K562 (cell line): ENCODE measurements around the gene IFRD1.

Experiments
- MAFK ChIP-seq: IDR thresholded peaks from 2 replicates; pipeline ENCODE4 v1.6.1; 2011; ENCODE audit warnings: low read length, improper control_type of control experiment
- PCBP2 ChIP-seq: fragments of 200-400 bp; formaldehyde crosslinking; IDR thresholded peaks from 2 replicates; pipeline ENCODE4 v1.6.1; 2018; ENCODE audit warnings: low read length, low read depth, mild to moderate bottlenecking, moderate library complexity; ENCODE audit not compliant: poor library complexity, severe bottlenecking
- POLR2A ChIP-seq: fragments of 450-650 bp; conservative IDR thresholded peaks from 2 replicates; pipeline ENCODE4 v1.6.1; 2016
- PRPF4 ChIP-seq: fragments of 200-400 bp; formaldehyde crosslinking; IDR thresholded peaks from one replicate; pipeline ENCODE4 v1.6.1; 2017; ENCODE audit warnings: low read length, low read depth, mild to moderate bottlenecking; ENCODE audit not compliant: insufficient read depth, poor library complexity, severe bottlenecking
- YY1 ChIP-seq, 3 experiments: IDR thresholded peaks; 2 replicates each; pipeline ENCODE4 v1.6.1; 2011; ENCODE audit warnings: low read length in 2 of 3, mild to moderate bottlenecking in 2 of 3, moderate library complexity in 2 of 3, borderline replicate concordance in 1 of 3, control low read depth in 1 of 3, low read depth in 1 of 3; ENCODE audit not compliant: insufficient read depth in 3 of 3, insufficient replicate concordance in 2 of 3, control insufficient read depth in 1 of 3, insufficient read length in 1 of 3; ENCODE audit errors: extremely low read depth in 1 of 3
- ZNF232 ChIP-seq: sonication (generic); formaldehyde crosslinking; IDR thresholded peaks from 2 replicates; pipeline ENCODE4 v1.8.0; 2022; ENCODE audit warnings: mild to moderate bottlenecking, missing genetic modification reagents
- ZNF583 ChIP-seq: fragments of 250-450 bp; sonication (Bioruptor Pico); IDR thresholded peaks from 2 replicates; pipeline ENCODE4 v1.4.0; 2020
- TF ChIP-seq, protein P1 (sequence below): fragments of 450-650 bp; IDR thresholded peaks from 2 replicates; pipeline ENCODE4 v1.7.1; 2018; ENCODE audit warnings: mild to moderate bottlenecking, low read depth; ENCODE audit not compliant: partially characterized antibody
- TF ChIP-seq, protein P2 (sequence below): fragments of 250-450 bp; sonication (Bioruptor Pico); IDR thresholded peaks from 2 replicates; pipeline ENCODE4 v1.5.0; 2021

DNA sequence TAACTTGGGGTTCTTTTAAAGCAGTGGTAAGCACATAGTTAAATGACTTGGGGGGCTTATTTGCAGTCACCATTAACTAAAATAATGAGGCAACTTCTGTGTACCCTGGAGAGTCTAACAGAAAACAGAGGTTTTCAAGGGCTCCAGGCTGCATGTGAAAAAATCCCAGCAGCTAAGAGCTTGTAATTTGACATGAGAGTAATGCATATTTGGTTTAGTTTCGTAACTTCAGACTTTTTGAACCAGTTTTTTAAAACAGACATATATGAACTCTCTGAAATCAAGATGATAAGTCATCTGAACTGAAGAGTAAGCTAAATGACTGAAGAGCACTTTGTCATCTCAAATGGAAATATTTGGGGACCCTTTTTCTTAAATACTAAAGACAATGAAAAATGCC is 40.2 kb upstream of the IFRD1 start:
- TF ChIP-seq, protein P1, sequence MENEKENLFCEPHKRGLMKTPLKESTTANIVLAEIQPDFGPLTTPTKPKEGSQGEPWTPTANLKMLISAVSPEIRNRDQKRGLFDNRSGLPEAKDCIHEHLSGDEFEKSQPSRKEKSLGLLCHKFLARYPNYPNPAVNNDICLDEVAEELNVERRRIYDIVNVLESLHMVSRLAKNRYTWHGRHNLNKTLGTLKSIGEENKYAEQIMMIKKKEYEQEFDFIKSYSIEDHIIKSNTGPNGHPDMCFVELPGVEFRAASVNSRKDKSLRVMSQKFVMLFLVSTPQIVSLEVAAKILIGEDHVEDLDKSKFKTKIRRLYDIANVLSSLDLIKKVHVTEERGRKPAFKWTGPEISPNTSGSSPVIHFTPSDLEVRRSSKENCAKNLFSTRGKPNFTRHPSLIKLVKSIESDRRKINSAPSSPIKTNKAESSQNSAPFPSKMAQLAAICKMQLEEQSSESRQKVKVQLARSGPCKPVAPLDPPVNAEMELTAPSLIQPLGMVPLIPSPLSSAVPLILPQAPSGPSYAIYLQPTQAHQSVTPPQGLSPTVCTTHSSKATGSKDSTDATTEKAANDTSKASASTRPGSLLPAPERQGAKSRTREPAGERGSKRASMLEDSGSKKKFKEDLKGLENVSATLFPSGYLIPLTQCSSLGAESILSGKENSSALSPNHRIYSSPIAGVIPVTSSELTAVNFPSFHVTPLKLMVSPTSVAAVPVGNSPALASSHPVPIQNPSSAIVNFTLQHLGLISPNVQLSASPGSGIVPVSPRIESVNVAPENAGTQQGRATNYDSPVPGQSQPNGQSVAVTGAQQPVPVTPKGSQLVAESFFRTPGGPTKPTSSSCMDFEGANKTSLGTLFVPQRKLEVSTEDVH = no peak
- no peak for TF ChIP-seq PCBP2
- TF ChIP-seq, protein P2, sequence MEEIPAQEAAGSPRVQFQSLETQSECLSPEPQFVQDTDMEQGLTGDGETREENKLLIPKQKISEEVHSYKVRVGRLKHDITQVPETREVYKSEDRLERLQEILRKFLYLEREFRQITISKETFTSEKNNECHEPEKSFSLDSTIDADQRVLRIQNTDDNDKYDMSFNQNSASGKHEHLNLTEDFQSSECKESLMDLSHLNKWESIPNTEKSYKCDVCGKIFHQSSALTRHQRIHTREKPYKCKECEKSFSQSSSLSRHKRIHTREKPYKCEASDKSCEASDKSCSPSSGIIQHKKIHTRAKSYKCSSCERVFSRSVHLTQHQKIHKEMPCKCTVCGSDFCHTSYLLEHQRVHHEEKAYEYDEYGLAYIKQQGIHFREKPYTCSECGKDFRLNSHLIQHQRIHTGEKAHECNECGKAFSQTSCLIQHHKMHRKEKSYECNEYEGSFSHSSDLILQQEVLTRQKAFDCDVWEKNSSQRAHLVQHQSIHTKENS (CRISPR knock-in tag) = no peak
- TF ChIP-seq YY1 (IDR thresholded peaks at IDR 0.05; ENCODE audit: borderline replicate concordance in 1 of 3, control insufficient read depth in 1 of 3, extremely low read depth in 1 of 3, insufficient read depth in 3 of 3, insufficient read length in 1 of 3, insufficient replicate concordance in 2 of 3, low read depth in 1 of 3, low read length in 2 of 3) = no peak
- TF ChIP-seq ZNF583 (CRISPR knock-in tag) = no peak
- no peak for TF ChIP-seq PRPF4
- no peak for TF ChIP-seq MAFK
- no peak for TF ChIP-seq POLR2A
- no peak for TF ChIP-seq ZNF232 (CRISPR knock-in tag)
